ENCODE results near the gene ABHD13.

DNA sequence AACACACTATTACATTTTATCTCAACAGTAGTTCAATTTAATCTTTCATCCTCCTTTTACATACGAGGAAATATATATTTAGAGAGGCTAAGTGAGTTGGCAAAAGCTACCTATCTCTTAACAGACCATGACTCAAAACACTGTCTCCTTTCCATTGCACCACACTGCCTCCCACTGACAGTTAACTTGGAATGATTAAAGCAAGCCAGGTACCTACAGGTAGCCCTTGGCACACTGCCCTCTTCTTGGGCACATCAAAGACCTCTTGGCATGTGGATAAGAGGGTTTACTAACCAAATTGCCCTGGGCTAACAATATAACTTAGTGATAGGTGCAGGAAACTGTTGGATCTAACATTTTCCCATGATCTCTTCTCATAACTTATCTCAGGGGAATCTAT, 1.8 kb downstream of the ABHD13 start:
- TF ChIP-seq, protein P1, sequence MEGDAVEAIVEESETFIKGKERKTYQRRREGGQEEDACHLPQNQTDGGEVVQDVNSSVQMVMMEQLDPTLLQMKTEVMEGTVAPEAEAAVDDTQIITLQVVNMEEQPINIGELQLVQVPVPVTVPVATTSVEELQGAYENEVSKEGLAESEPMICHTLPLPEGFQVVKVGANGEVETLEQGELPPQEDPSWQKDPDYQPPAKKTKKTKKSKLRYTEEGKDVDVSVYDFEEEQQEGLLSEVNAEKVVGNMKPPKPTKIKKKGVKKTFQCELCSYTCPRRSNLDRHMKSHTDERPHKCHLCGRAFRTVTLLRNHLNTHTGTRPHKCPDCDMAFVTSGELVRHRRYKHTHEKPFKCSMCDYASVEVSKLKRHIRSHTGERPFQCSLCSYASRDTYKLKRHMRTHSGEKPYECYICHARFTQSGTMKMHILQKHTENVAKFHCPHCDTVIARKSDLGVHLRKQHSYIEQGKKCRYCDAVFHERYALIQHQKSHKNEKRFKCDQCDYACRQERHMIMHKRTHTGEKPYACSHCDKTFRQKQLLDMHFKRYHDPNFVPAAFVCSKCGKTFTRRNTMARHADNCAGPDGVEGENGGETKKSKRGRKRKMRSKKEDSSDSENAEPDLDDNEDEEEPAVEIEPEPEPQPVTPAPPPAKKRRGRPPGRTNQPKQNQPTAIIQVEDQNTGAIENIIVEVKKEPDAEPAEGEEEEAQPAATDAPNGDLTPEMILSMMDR (IDR thresholded peaks at IDR 0.05; ENCODE audit: borderline replicate concordance, extremely low read depth, low read length, poor library complexity, severe bottlenecking): no peak
- no peak for TF ChIP-seq EZH2 (IDR thresholded peaks at IDR 0.05; ENCODE audit: borderline replicate concordance, low read depth, low read length, severe bottlenecking)
